NCI-H1436 treated with DMSO at 0.1 percent for 48 hours (cell line): Measurements from ENCODE around the gene LONP1.
"Not testable (repeated sequence)": the region's sequence is repeated elsewhere in the genome, so short reads cannot be mapped to it uniquely, and the experiment has no call there.

ENCODE experiments used
- DNase-seq: peaks from one replicate; lab custom pipeline; 2025; lab: John Stamatoyannopoulos, UW

The LONP1 gene

DNA sequence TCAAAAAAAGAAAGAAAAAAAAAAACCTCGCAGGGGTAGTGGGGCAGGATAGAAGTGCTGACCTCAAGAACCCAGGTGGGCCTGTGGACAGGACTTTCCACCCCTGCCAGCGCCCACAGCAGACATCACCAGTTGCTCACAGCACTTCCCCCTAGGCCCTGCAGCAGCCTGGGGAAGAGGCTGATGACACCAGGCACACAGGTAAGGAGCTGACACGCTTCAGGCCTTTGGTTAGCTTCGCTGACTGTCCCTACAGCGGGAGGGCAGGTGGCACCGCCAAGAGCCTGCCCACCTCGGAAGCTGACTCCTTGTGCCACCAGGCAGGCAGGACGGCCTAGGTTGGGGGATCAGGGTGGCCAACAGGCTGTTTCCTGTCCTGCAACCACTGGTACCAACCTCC, 8.9 kb downstream of the LONP1 start:
- no peak for DNase-seq

- DNase-seq, result no peak
Measured at GRCh38 chr19:5707576-5708575, 12.1 kb downstream of the LONP1 start.

DNA sequence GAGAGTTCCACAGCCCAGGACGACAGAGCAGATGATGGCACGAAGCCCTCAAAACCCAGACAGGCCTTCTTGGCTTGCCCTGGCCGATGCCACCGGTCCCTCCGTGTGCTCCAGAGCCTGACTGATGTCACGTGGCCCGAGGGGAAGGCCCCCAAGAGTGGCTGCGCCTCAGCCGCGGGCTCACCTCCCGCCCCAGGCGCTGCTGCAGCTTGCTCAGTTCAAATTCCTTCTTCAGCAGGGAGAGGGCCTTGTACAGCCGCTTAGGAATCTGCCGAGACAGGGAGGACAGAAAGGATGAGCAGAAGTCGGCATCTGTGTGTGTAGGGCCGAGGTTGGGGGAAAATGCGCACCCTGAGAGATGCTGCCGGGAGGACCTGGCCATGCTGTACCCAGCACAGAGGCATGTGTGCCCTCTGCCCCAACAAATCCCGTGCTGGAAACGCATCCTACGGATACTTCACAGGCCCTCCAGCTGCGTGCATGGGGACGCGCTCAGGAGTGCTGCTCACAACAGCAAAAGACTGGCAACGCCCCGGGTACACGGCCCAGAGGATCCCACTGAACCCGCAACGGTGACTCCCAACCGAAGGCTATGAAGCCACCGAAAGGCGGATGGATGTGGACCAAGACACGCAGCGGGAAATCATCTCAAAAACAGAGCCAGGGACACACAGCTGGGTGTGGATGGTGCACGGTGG, 12.9 kb downstream of the LONP1 start:
- no peak for DNase-seq

- no peak for DNase-seq
Measured at GRCh38 chr19:5705552-5705951, 14.4 kb downstream of the LONP1 start.

GRCh38 chr19:5703819-5704818, 15.8 kb downstream of the LONP1 start:
- no peak for DNase-seq

DNA sequence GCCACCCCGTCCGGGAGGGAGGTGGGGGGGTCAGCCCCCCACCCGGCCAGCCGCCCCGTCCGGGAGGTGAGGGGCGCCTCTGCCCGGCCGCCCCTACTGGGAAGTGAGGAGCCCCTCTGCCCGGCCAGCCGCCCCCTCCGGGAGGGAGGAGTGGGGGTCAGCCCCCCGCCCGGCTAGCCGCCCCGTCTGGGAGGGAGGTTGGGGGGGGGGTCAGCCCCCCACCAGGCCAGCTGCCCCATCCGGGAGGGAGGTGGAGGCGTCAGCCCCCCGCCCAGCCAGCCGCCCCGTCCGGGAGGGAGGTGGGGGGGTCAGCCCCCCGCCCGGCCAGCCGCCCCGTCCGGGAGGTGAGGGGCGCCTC, 17.9 kb downstream of the LONP1 start:
- not testable (repeated sequence) for DNase-seq

GRCh38 chr19:5700455-5701092, 19.4 kb downstream of the LONP1 start:
- no peak for DNase-seq

DNA sequence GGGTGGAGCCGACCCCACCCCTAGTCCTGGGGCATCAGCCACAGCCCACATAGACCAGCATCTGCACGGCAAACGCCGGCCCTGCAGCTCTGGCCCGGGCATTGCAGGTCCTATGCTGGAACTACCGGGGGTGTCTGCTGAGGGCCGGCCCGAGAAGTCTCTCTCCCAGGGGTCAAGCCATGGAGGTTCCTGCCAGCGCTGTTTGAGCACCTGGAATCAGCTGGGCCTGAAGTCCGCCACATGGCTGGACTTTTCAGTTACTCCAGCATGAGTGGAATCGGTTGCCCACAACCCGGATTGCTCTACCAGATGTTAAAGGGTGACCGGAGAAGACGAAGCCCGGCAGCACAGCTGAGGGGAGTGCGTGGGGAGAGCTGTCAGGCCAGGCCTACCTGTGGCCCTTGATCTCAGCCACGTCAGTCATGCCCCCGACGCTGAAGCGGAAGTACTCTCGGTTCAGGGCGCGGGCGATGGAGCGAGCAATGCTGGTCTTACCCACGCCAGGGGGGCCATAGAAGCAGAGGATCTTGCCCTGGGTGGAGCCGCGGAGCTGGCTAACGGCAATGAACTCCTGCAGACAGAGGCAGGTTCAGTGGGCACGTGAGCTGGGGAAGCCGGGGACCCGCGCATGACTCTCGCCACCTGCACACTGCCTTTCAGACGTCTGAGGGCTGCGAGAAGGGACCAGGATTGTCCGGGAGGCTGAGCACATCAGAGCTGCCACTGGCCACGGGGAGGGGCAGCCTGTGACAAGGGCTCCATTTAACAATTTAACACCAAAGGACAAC, 21.1 kb downstream of the LONP1 start:
- no peak for DNase-seq

DNA sequence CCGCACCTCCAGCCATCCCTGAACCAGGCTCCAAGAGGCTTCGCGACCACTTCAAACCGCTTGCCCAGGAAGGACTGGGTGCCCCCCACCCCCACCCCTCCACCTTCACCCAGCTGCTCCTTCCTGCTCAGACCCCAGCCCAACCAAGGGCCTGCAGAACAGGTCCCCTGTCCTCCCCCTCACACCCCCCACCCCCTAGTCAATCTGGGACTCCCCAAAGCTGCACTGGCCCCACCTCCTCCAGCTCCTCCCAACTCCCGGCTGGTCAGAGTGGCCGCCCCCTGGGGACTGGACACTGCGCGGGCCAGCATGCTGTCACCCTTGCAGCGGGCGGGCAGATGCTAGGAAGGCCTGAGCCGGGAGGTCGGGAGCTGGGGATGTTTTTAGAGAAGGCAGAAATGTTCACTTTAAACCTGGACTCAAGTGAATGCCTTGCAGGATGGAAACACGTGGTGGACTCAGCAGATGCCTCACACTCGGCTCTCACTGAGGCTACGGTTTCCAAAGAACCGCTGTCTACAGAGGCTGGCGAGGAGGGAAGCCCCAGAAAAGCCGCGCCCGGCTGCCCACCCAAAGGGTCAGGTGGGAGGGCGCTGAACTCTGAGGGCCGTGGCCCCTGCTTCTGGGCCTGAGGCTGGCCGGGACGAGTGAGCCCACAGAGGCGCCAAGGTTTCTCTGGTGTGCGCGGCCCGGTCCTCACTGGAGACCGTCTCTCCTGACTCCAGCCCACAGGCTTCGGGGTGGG, 21.9 kb downstream of the LONP1 start:
- no peak for DNase-seq

DNA sequence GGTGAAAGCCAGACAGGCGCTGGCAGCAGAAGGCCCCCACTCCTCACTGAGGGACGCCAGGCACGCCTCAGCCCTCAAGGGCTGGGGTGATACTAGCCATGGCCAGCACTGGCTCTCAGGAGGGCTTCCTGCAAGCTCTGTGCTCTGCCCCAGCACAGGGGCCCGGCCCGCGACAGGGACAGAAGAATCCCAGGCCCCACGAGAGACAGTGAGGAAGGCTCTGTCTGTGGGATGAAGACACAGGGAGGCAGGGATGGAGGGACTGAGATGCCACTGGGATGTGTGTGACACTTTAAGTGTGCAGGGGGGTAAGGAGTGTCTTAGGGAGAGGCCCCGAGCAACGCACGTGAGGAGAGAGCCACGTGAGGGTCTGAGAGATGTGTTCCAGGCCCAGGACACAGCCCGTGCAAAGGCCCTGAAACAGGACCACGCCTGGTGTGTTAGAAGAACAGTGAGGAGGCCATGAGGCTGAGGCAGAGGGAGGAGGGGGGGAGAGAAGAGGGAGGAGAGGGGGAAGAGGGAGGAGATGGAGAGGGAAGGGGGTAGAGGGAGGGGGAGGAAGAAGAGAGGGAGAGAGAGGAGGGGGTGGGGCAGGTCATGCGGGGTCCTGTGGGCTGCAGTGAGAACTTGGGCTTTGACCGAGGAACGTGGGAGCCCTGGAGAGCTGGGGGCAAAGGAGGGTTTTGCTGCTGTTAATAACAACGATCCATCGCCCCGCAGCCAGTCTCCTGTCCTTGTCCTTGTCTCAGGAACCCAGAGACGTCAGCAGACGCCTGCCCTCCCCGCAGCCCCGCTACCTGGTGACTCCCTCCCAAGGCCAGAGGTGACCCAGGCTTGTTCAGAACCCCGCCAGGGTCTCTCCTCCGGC, 22.7 kb downstream of the LONP1 start:
- DNase-seq, result no peak

GRCh38 chr19:5696196-5697021, 23.5 kb downstream of the LONP1 start:
- no peak for DNase-seq

DNA sequence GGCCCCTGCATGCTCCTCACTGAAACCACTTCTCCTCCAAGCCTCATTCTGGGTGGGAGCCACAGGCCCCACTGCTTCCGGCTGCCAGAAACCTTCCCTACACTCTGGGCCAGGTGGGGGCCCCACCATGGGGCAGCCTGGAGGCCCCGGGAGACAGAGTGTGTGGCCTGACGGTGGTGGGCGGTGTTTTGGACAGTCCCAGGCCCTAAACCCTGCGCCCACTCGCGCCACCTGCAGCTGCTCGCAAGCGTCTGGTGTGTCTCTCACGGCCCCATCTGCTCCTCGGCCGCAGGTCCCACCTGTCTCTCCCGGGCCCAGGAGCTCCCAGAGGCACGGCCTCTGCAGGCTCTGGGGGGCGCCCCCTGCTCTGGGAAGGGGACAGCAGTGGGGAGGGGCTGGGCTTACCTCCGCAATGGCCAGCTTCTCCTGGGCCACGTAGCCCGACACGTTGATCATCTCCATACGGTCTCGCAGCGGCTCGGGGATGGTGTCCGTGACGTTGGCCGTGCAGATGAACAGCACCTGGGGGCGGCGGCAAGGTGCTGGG, 24.2 kb downstream of the LONP1 start:
- no peak for DNase-seq

DNA sequence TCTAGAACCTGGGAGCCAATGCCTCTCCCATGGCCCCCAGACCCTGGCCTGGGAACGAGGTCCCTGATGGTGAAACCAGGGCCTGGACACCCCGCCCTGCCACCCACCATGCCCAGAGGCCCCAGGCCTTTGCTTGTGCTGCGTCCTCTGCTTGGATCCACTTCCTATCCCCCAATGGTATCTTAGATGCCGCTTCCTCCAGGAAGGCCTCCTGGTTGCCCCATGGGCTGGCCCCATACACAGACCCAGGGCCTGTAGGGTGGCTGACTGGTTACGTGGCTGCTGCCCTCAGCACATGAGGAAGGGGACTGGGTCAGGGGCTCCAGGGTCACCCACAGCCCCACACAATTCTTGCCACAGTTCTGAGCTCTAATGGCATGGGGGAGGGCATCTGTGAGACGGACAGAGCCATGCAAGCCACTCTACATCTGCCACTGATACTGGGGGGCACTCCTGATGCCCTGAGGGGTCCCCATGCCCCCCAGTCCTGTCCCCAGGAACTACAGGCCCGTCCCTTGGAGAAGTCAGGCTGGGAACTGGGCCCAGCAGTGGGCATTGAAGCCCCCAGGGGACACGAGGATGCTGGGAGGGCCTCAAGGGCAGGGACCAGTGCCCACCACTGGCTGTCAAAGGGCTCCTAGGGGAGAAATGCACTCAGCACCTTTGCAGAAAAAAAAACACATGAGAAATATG, 24.8 kb downstream of the LONP1 start:
- no peak for DNase-seq

DNA sequence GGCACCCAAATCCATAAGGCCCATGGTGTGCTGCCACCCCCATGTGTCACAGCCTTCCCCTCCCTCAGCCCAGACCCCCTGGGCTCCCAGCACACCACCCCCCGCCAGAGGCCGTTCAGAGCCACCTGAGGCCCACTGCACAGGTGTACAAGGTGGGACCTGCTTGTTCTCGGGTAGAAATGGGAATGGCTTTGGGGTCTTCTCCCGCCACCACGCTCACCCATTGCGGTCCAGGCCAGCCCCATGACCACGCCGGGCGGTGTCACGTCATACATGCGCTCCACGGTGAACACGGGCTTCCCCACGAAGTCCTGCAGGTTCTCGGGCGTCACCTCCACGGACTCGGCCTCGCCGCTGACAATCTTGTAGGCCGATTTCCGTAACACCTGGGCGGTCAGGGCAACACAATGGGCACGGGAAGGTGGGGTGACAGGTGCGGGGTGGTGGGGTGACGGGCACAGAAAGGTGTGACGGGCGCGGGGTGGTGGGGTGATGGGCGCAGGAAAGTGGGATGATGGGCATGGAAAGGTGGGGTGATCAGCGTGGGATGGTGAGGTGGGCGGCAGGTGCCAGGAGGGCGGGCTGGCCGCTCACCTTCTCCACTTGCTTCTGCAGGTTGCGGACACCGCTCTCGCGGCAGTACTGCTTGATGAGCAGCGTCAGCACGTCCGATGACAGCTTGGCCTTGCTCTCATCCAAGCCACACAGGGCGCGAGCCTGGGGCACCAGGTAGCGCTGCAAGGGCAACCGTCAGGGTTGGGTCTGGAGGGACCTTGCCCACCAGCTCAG, 25.6 kb downstream of the LONP1 start:
- DNase-seq, result no peak

- no peak for DNase-seq
Measured at GRCh38 chr19:5693195-5694166, 26.5 kb downstream of the LONP1 start.
